GM20431 (cell line): ENCODE results near the gene VDAC1.

Experiments
- in situ Hi-C: fragments of 300-500 bp; cut with MseI, MboI; formaldehyde crosslinking; loops from one replicate; pipeline ENCODE4 v1.15.0; 2020; ENCODE audit warnings: low sequenced_read_pairs; ENCODE audit not compliant: unreplicated experiment

Gene VDAC1

GRCh38 chr5:133931546-133931945 is 73.2 kb downstream of the VDAC1 start:
- in situ Hi-C loops, result no loop called here

GRCh38 chr5:133930813-133931090 is 74.0 kb downstream of the VDAC1 start:
- in situ Hi-C loops, result no loop called here

- in situ Hi-C loops, result no loop called here
Observed at GRCh38 chr5:133930061-133930812, 74.5 kb downstream of the VDAC1 start.

- in situ Hi-C loops, result no loop called here
Observed at GRCh38 chr5:133928587-133929393, 76.0 kb downstream of the VDAC1 start.

GRCh38 chr5:133927300-133928180 is 77.2 kb downstream of the VDAC1 start:
- in situ Hi-C loops, result no loop called here

- in situ Hi-C loops, result no loop called here
Observed at GRCh38 chr5:133926489-133927299, 78.1 kb downstream of the VDAC1 start.

GRCh38 chr5:133925866-133926488 is 78.8 kb downstream of the VDAC1 start:
- in situ Hi-C loops, result no loop called here

- in situ Hi-C loops, result no loop called here
Observed at GRCh38 chr5:133925269-133925668, 79.5 kb downstream of the VDAC1 start.

- in situ Hi-C loops, result no loop called here
Observed at GRCh38 chr5:133924221-133924920, 80.4 kb downstream of the VDAC1 start.

GRCh38 chr5:133921979-133922378 is 82.8 kb downstream of the VDAC1 start:
- in situ Hi-C loops, result no loop called here
